H1 (cell line): ENCODE measurements around the gene STX18. TPM values are rescaled to one million over a fixed set of nuclear protein-coding genes. Genes with fewer than 3 reads are reported as not detected.

Source experiments
- JUND ChIP-seq: IDR thresholded peaks from 2 replicates; pipeline ENCODE4 v1.6.1; 2011; ENCODE audit warnings: mild to moderate bottlenecking, improper control_type of control experiment, low read length
- SUZ12 ChIP-seq: fragments of 200-600 bp; sonication (generic); IDR thresholded peaks from 2 replicates; pipeline ENCODE4 v1.6.1; 2012; ENCODE audit warnings: mild to moderate bottlenecking, inconsistent platforms, low read length, moderate library complexity, mixed read lengths
- TAF1 ChIP-seq: IDR thresholded peaks from 2 replicates; pipeline ENCODE4 v1.6.1; 2011; ENCODE audit warnings: mild to moderate bottlenecking, low read depth, low read length
- TEAD4 ChIP-seq: IDR thresholded peaks from 2 replicates; pipeline ENCODE4 v1.6.1; 2012; ENCODE audit warnings: low read depth, low read length, inconsistent platforms, mixed read lengths
- YY1 ChIP-seq: IDR thresholded peaks from 2 replicates; pipeline ENCODE4 v1.6.1; 2011; ENCODE audit warnings: low read depth, mild to moderate bottlenecking, low read length
- polyA plus RNA-seq, 7 experiments: library from polyadenylated mRNA; depleted of rRNA in 3 of 7; stranded (reverse) in 5 of 7; unstranded in 2 of 7; fragments of >200 nt in 5 of 7; fragments of 200-250 nt in 2 of 7; gene quantifications; 1 replicate in 5 of 7; 2 replicates in 1 of 7; 4 replicates in 1 of 7; pipeline versions ENCODE4 v1.2.1 to v1.2.3, GENCODE V29; 2011 to 2013; ENCODE audit warnings: missing spikeins in 2 of 7, mixed read lengths in 2 of 7
- total RNA-seq: library from RNA; stranded (reverse); fragmentation: NEBNext Ultra II Directional; extraction: Animal tissue kit (Norgen Biotek cat#: 25700); gene quantifications from 2 replicates; pipeline ENCODE4 v1.2.1, GENCODE V29; 2021

Gene STX18
- total and polyA plus RNA-seq, 2 of the 8 experiments (the other 6 are each of a cell fraction or from before 2014, with no cell fraction given) = 14.6 to 18.3 TPM

GRCh38 chr4:4459181-4459580 is 82.7 kb downstream of the STX18 start (continued):
- TF ChIP-seq JUND (no peak), TAF1 (no peak), SUZ12 (no peak), TEAD4 (no peak), YY1 (no peak)
- TF ChIP-seq, all 59 proteins: peak for 0
